GM12874 (cell line): Measurements from ENCODE around the gene GALNS.

ENCODE experiments used
- CTCF ChIP-seq: IDR thresholded peaks from 2 replicates; pipeline ENCODE4 v1.5.1; 2011; ENCODE audit warnings: low read depth, mild to moderate bottlenecking, control low read depth, low read length, moderate library complexity; ENCODE audit not compliant: insufficient read depth

The GALNS gene, protein sequence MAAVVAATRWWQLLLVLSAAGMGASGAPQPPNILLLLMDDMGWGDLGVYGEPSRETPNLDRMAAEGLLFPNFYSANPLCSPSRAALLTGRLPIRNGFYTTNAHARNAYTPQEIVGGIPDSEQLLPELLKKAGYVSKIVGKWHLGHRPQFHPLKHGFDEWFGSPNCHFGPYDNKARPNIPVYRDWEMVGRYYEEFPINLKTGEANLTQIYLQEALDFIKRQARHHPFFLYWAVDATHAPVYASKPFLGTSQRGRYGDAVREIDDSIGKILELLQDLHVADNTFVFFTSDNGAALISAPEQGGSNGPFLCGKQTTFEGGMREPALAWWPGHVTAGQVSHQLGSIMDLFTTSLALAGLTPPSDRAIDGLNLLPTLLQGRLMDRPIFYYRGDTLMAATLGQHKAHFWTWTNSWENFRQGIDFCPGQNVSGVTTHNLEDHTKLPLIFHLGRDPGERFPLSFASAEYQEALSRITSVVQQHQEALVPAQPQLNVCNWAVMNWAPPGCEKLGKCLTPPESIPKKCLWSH

GRCh38 chr16:88856828-88857727, at the start of gene GALNS, which contains the start of gene TRAPPC2L:
GALNS (minus strand) TSS chr16:88856947; CDS start chr16:88856877, 70 bp downstream.
TRAPPC2L (plus strand) TSS chr16:88857127; CDS start chr16:88857151, 24 bp downstream.
- no peak for TF ChIP-seq CTCF

DNA sequence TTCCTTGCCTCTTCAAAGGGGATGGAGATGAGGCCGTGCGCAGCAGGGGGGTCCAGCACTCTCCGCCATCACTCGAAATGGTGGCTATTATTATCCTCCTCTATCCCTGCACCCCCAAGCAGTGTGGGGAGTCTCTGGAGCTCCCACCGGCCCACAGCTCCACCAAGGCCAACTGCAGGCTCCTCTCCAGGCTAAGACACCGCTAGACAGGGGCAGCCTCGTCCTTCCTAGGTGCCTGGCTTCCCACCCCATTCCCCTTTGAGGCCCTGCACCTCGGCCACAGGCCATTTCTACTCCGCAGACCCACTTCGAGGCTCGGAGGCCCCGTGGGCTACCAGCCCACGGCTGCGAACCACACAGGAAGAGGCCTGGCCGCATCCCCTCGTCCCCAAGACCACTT, 49.3 kb upstream of the GALNS start:
- no peak for TF ChIP-seq CTCF

GRCh38 chr16:88905563-88905962, 48.8 kb upstream of the GALNS start:
- no peak for TF ChIP-seq CTCF

DNA sequence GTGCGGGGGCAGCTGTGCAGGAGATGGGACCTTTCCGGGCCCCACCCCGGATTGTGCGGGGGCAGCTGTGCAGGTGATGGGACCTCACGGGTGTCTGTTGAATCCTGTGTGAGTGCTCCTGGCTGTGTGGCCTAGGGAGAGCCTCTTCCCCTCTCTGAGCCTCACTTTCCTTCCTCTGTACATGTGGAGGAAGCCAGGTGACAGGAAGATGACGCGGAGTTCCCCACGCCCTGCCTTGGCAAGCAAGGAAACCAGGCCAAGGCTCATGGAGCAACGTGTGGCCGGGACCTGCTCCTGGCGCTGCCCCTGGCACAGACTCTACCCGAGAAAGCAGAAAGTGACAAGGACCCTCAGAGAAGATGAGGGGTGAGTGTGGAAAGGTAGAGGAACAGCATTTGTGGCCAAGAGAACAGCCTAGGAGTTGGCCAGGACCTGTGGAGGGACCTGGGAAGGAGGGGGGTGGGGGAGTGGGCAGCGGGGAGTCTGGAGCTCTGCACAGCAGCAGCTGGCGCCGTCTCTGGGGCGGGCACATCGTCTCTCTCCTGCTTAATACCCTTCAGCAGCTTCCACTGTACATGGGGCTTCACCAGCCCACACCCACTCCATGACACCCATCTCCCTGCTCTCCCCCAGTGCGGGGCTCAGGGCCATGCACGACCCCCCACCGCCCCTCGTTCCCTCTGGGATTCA, 48.1 kb upstream of the GALNS start:
- no peak for TF ChIP-seq CTCF

GRCh38 chr16:88903267-88903666, 46.5 kb upstream of the GALNS start:
- TF ChIP-seq CTCF = no peak

DNA sequence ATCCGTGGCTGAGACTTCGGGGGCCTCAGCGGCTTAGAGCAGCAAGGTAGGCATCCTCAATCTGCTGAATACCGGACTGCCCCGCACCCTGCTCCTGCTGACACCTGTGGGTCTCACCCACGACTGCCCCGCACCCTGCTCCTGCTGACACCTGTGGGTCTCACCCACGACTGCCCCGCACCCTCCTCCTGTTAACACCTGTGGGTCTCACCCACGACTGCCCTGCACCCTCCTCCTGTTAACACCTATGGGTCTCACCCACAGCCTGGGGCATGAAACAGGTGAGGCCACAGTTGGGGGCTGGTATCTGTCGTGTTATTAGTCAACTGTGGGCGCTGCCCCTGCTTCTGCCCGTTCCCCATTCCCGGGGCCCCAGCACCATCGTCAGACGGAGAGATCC, 46.0 kb upstream of the GALNS start:
- no peak for TF ChIP-seq CTCF
